Endothelial cell of hepatic sinusoid (primary cell): ENCODE measurements around the gene C1orf232.

Source experiments
- in situ Hi-C: cut with HindIII; loops from 2 replicates; pipeline ENCODE4 v1.10.0; 2017; ENCODE audit warnings: low sequenced_read_pairs

Gene C1orf232

GRCh38 chr1:26168410-26169197, at the start of gene C1orf232:
Gene C1orf232 (minus strand): TSS chr1:26168963. CDS start chr1:26168499, 464 bp downstream.
- in situ Hi-C loops = loop anchor here (5.0 kb wide), 3 partner anchors 59 to 96 kb away; no protein-coding TSS in a partner anchor

GRCh38 chr1:26215246-26215645, 46.5 kb upstream of the C1orf232 start:
- in situ Hi-C loops = no loop called here

- in situ Hi-C loops = loop anchor here (5.0 kb wide), 1 partner anchor 59 kb away; no protein-coding TSS in a partner anchor
These were observed 44.7 kb upstream of the C1orf232 start for GRCh38 chr1:26213335-26213905.

GRCh38 chr1:26212726-26213125, 44.0 kb upstream of the C1orf232 start:
- in situ Hi-C loops = loop anchor here (5.0 kb wide), 1 partner anchor 60 kb away; no protein-coding TSS in a partner anchor

GRCh38 chr1:26210147-26210870, 41.5 kb upstream of the C1orf232 start:
- in situ Hi-C loops = loop anchor here (5.0 kb wide), 1 partner anchor 62 kb away; no protein-coding TSS in a partner anchor

- in situ Hi-C loops = no loop called here
These were observed 35.0 kb upstream of the C1orf232 start for GRCh38 chr1:26203642-26204318.

GRCh38 chr1:26200413-26200812, 31.6 kb upstream of the C1orf232 start:
- in situ Hi-C loops = no loop called here

- in situ Hi-C loops = no loop called here
These were observed 29.1 kb upstream of the C1orf232 start for GRCh38 chr1:26197813-26198212.

GRCh38 chr1:26197301-26197700, 28.5 kb upstream of the C1orf232 start:
- in situ Hi-C loops = no loop called here

- in situ Hi-C loops = no loop called here
These were observed 27.0 kb upstream of the C1orf232 start for GRCh38 chr1:26195805-26196204.

GRCh38 chr1:26191739-26192138, 23.0 kb upstream of the C1orf232 start:
- in situ Hi-C loops = no loop called here

- in situ Hi-C loops = no loop called here
These were observed 21.7 kb upstream of the C1orf232 start, which contains the start of gene CATSPER4 for GRCh38 chr1:26190373-26190987. Gene CATSPER4 (plus strand): TSS chr1:26190602. CDS start chr1:26190628, 26 bp downstream.

GRCh38 chr1:26189751-26190275, 21.1 kb upstream of the C1orf232 start:
- in situ Hi-C loops = no loop called here

- in situ Hi-C loops = no loop called here
These were observed 20.6 kb upstream of the C1orf232 start for GRCh38 chr1:26189331-26189730.

- in situ Hi-C loops = no loop called here
These were observed 19.7 kb upstream of the C1orf232 start for GRCh38 chr1:26188477-26188876.

GRCh38 chr1:26187882-26188281, 19.1 kb upstream of the C1orf232 start:
- in situ Hi-C loops = no loop called here

GRCh38 chr1:26184883-26185282, 16.1 kb upstream of the C1orf232 start:
- in situ Hi-C loops = no loop called here

GRCh38 chr1:26184086-26184485, 15.3 kb upstream of the C1orf232 start:
- in situ Hi-C loops = no loop called here

GRCh38 chr1:26182383-26182696, 13.6 kb upstream of the C1orf232 start:
- in situ Hi-C loops = no loop called here
